NT2/D1 (cell line): ENCODE results near the gene AK1.
A peak's percentile ranks its signal among the peaks of the same experiment; 100 is the strongest.
"Not testable (repeated sequence)": the region's sequence is repeated elsewhere in the genome, so short reads cannot be mapped to it uniquely, and the experiment has no call there.

Experiments used
- DNase-seq: peaks from one replicate; pipeline ENCODE4 v3.0.0-alpha.2; 2011; ENCODE audit warnings: low read depth, low spot score
- H3K27me3 ChIP-seq: 2 replicates; pipeline ENCODE4 v1.6.0; 2011; ENCODE audit warnings: mild to moderate bottlenecking; ENCODE audit not compliant: insufficient read length, insufficient read depth
- H3K36me3 ChIP-seq: 2 replicates; pipeline ENCODE4 v1.6.1; 2011; ENCODE audit warnings: mild to moderate bottlenecking, low read length, mixed read lengths; ENCODE audit not compliant: insufficient read depth, insufficient read length
- H3K4me1 ChIP-seq: 2 replicates; pipeline ENCODE4 v1.5.1; 2011; ENCODE audit not compliant: insufficient read depth, insufficient read length
- H3K4me3 ChIP-seq: 2 replicates; pipeline ENCODE4 v1.5.1; 2011; ENCODE audit warnings: low read depth; ENCODE audit not compliant: insufficient read length
- H3K9ac ChIP-seq: 2 replicates; pipeline ENCODE4 v1.6.0; 2011; ENCODE audit warnings: low read depth; ENCODE audit not compliant: insufficient read length
- H3K9me3 ChIP-seq: 2 replicates; pipeline ENCODE4 v1.5.1; 2011; ENCODE audit warnings: mild to moderate bottlenecking, low read length; ENCODE audit not compliant: insufficient read depth
- SUZ12 ChIP-seq: IDR thresholded peaks from 2 replicates; pipeline ENCODE4 v1.6.1; 2011; ENCODE audit not compliant: insufficient read length, insufficient read depth; ENCODE audit errors: extremely low read depth
- YY1 ChIP-seq: IDR thresholded peaks from 2 replicates; pipeline ENCODE4 v1.6.1; 2011; ENCODE audit not compliant: insufficient read length, insufficient read depth
- ZNF274 ChIP-seq: IDR thresholded peaks from 2 replicates; pipeline ENCODE4 v1.6.1; 2011; ENCODE audit warnings: mild to moderate bottlenecking, low read depth, low read length

The AK1 gene

DNA sequence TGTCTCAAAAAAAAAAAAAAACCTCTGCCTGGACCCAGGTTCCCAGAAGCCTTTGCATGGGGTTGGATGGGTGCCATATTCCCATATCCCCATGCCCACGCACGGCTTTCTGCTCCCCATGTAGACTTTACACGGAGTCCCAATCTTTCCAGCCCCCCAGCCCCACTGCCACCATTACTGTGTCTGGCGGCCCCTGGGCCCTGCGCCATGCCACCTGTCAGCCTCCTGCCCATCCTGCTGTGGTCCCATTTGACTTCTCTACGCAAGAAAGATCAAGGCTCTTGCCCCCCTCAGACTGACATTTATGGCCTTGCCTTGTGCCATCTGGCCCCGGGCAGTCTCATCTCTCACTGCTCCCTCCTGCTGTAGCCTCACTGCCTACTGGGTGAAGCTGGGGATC, 6.5 kb upstream of the AK1 start:
- peak overlapping the region; percentile 5 for H3K9ac ChIP-seq
- H3K9me3 ChIP-seq = no peaks in the 10 kb centered on the region
- DNase-seq = no peak
- TF ChIP-seq ZNF274 (no peak), YY1 (no peak), SUZ12 (no peak)
- no peak overlapping the region for H3K4me3 ChIP-seq
- H3K4me1 ChIP-seq = peaks cover 19% of the 10 kb centered on the region
- peaks cover 16% of the 10 kb centered on the region for H3K36me3 ChIP-seq
- no peaks in the 10 kb centered on the region for H3K27me3 ChIP-seq

DNA sequence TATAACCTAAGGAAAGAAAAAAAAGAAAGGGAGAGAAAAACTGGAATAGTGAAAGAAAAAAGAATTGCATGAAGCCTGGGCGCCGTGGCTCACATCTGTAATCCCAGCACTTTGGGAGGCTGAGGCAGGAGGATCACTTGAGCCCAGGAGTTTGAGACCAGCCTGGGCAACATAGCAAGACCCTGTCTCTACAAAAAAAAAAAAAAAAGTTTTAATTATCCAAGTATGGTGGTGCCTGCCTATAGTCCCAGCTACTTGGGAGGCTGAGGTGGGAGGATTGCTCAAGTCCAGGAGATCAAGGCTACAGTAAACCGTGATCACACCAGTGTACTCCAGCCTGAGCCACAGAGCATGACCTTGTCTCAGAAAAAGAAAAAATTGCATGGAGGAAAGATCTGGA, 4.2 kb upstream of the AK1 start:
- H3K27me3 ChIP-seq, H3K9ac ChIP-seq, H3K9me3 ChIP-seq, H3K36me3 ChIP-seq, DNase-seq, H3K4me3 ChIP-seq: not testable (repeated sequence)
- peaks cover 29% of the 10 kb centered on the region for H3K4me1 ChIP-seq

DNA sequence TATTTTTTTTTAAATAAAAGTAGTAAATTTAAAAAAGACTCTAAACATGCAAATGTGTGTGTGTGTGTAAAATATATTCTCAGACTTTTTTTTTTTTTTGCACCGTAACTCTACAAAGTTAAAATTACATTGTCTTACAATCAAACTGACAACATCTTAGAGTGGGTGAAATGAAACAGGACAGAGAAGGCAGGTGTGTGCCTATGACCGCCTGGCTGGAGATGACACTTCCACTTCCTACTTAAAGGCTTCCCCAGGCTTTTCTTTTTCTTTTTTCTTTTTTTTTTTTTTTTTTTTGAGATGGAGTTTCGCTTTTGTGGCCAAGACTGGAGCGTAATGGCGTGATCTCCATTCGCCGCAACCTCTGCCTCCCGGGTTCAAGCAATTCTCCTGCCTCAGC, 2.7 kb upstream of the AK1 start:
- TF ChIP-seq YY1 (no peak), ZNF274 (no peak), SUZ12 (no peak)
- Histone ChIP-seq H3K36me3 (no peaks in the 10 kb centered on the region), H3K4me1 (peaks cover 31% of the 10 kb centered on the region), H3K9ac (no peak overlapping the region), H3K27me3 (no peaks in the 10 kb centered on the region), H3K4me3 (no peak overlapping the region), H3K9me3 (no peaks in the 10 kb centered on the region)
- no peak for DNase-seq

DNA sequence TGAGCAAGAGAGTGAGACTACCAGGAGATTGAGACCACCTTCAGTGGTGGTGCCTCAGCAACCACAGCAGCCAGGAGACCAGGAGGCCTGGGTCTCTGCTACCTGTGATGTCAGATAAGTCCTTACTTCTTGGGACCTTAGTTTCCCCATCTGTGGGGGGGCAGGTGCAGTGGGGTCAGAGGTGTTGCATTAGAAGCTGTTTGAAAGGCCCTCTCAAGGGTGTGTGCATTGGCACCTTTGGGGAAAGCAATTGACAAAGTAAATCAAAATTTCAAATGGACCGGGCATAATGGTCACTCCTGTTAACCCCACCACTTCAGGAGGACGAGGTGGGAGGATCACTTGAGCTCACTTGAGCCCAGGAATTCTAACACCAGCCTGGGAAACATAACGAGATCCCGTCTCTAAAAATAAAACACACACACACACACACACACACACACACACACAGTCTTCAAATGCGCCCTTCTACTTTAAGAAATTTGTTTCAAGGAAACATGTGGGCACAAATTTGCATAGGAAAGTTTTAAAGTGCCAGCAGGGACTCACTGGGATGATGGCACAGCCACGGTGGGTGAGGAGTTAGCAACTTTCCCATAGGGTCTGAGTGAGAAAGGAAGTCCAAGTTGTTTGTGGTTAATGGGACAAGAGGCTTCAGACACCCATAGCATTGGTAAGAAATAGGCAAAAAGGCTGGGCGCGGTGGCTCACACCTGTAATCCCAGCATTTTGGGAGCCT, 1.3 kb upstream of the AK1 start:
- Histone ChIP-seq H3K27me3 (no peaks in the 10 kb centered on the region), H3K36me3 (peaks cover 8% of the 10 kb centered on the region), H3K4me3 (no peak overlapping the region), H3K9me3 (no peaks in the 10 kb centered on the region), H3K4me1 (peaks cover 29% of the 10 kb centered on the region), H3K9ac (no peak overlapping the region)
- no peak for DNase-seq
- TF ChIP-seq YY1 = no peak
- no peak for TF ChIP-seq ZNF274
- TF ChIP-seq SUZ12 = no peak

DNA sequence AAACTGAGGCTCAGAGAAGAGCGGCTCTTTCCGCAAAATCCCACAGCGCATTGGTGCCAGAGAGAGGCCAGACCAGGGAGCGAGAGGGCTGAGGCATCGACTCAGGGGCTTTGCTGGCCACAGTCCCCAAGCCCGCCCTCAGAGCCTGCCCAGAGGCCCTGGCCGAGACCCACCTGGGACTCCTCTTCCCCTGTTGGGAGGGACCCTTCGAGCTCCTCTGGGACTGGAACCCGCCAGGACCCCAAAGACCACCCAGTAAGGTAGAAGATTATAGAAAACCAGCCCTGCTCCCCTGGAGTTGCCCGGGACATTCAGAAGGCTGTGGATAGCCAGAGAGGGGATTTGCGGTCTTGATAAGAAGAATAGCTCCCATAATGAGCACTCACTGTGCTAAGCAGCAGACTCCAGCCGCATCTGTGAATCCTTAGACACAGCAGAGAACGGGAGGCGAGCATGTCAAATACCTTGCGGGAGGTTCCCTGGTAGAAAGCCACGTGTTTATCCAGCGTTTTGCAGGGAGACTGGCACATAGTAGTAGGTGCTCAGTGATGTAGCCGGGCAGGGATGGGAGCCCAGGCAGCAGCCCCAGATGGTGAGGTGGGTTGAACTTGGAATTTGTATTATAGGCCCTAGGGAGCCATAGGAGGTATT, 651 bp upstream of the AK1 start:
- peaks cover 29% of the 10 kb centered on the region for H3K4me1 ChIP-seq
- peaks cover 15% of the 10 kb centered on the region for H3K36me3 ChIP-seq
- no peak for DNase-seq
- no peaks in the 10 kb centered on the region for H3K9me3 ChIP-seq
- peak overlapping the region; percentile 88 for H3K9ac ChIP-seq
- H3K4me3 ChIP-seq = peak overlapping the region; percentile 53
- no peaks in the 10 kb centered on the region for H3K27me3 ChIP-seq
- no peak for TF ChIP-seq SUZ12
- no peak for TF ChIP-seq ZNF274
- TF ChIP-seq YY1 = no peak

DNA sequence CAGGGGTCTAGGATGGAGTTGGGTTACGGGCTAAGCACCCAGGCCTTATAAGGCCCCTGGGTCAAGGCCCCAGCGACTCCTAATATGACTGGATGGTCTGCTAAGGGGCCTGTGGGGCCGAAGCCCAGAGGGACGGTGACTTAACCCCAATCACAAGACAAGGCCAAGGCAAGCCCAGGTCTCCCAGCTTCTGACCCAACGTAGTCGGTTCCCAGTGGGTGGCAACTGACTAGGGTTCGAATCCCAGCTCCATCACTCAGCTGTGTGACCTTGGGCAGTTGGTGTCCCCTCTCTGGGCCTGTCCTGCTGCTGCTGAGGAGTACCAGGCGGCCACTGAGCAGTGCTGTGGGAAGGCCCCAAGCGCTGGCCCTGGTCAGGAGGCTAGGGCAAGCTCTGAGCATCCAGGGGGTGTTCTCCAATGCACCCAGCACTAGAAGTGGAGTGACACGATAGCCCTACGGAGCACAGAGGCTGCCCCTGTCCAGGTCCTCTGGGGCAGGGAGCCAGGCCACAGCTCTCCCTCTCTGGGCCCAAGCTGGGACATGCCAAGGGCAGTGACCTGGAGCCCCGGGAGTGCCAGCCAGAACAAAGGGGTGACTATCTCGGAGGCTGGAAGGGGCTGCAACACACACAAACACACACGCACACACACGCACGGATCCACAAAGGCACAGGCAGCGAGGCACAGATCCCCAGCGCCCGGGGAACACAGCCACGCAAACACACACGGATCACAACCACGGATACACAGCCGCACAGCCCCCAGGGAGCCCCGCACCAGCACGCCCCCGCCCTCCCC, 512 bp downstream of the AK1 start:
- peak overlapping the region; percentile 61 for H3K9ac ChIP-seq
- peak overlapping the region; percentile 36 for H3K4me3 ChIP-seq
- no peaks in the 10 kb centered on the region for H3K9me3 ChIP-seq
- H3K36me3 ChIP-seq = peaks cover 25% of the 10 kb centered on the region
- TF ChIP-seq SUZ12 = no peak
- TF ChIP-seq ZNF274 = no peak
- TF ChIP-seq YY1 = no peak
- DNase-seq = no peak
- H3K27me3 ChIP-seq = no peaks in the 10 kb centered on the region
- H3K4me1 ChIP-seq = peaks cover 33% of the 10 kb centered on the region
